A549 (cell line): ENCODE measurements around the gene CRYBG3.

Experiments
- CTCF ChIP-seq: fragments of >200 bp; sonication (Bioruptor Twin); formaldehyde crosslinking; IDR thresholded peaks from 3 replicates; pipeline ENCODE4 v1.5.1; 2016
- EP300 ChIP-seq, 2 experiments: fragments of >200 bp; sonication (Bioruptor Twin); formaldehyde crosslinking; IDR thresholded peaks; 2 replicates in 1 of 2; 3 replicates in 1 of 2; pipeline ENCODE4 v1.6.1; 2016 to 2017
- JUNB ChIP-seq: fragments of >200 bp; sonication (Bioruptor Twin); formaldehyde crosslinking; IDR thresholded peaks from 2 replicates; pipeline ENCODE4 v1.6.1; 2016
- MAFK ChIP-seq: fragments of 450-650 bp; IDR thresholded peaks from 2 replicates; pipeline ENCODE4 v1.6.1; 2014; ENCODE audit not compliant: partially characterized antibody
- POLR2A ChIP-seq: IDR thresholded peaks from 2 replicates; pipeline ENCODE4 v1.6.1; 2012; ENCODE audit warnings: mild to moderate bottlenecking, low read length
- RNF2 ChIP-seq: fragments of 200-600 bp; sonication (generic); IDR thresholded peaks from 2 replicates; pipeline ENCODE4 v1.6.1; 2016; ENCODE audit warnings: low read depth, mild to moderate bottlenecking, antibody characterized with exemption, moderate library complexity, borderline replicate concordance
- ZSCAN20 ChIP-seq: fragments of 250-450 bp; sonication (Bioruptor Pico); IDR thresholded peaks from 2 replicates; pipeline ENCODE4 v1.8.0; 2022; ENCODE audit warnings: mild to moderate bottlenecking, moderate library complexity

- TF ChIP-seq JUNB, result no peak
- TF ChIP-seq CTCF, result no peak
- TF ChIP-seq POLR2A, result no peak
- TF ChIP-seq EP300 (IDR thresholded peaks at IDR 0.05), result no peak
- no peak for TF ChIP-seq ZSCAN20 (CRISPR knock-in tag)
- no peak for TF ChIP-seq RNF2
- no peak for TF ChIP-seq MAFK
Observed at GRCh38 chr3:97988784-97989568, 167.2 kb downstream of the CRYBG3 start.
